ENCODE results near the gene ZNF850. TPM values are rescaled to one million over a fixed set of nuclear protein-coding genes. Genes with fewer than 3 reads are reported as not detected.

Gene ZNF850
- total and polyA plus RNA-seq, 9 of the 15 experiments (the other 6 are each of a cell fraction or from before 2014, with no cell fraction given) = 1.2 to 13.0 (median 5.9) TPM

GRCh38 chr19:36772311-36773222 is at the start of gene ZNF850 (continued):
- TF ChIP-seq CBFA2T3 (IDR thresholded peaks at IDR 0.05) (no peak), PRPF4 (IDR thresholded peaks at IDR 0.05; ENCODE audit: insufficient read depth, low read depth, low read length, poor library complexity, severe bottlenecking) (no peak), MEF2D (tag; conservative IDR thresholded peaks at IDR 0.05; ENCODE audit: low read depth) (no peak), ZNF79 (CRISPR knock-in tag; IDR thresholded peaks at IDR 0.05; ENCODE audit: low read depth) (no peak), DEAF1 (CRISPR knock-in tag; IDR thresholded peaks at IDR 0.05) (no peak), AFF4 (CRISPR knock-in tag; IDR thresholded peaks at IDR 0.05) (no peak; the same call in 1 of the 2 replicates), UBTF (IDR thresholded peaks at IDR 0.05; ENCODE audit: borderline replicate concordance in 1 of 2, low read depth in 2 of 2, low read length in 2 of 2) (no peak), ZNF699 (CRISPR knock-in tag; IDR thresholded peaks at IDR 0.05; ENCODE audit: insufficient replicate concordance) (no peak), HDAC8 (tag; IDR thresholded peaks at IDR 0.05) (no peak), ZBTB5 (IDR thresholded peaks at IDR 0.05) (no peak), FOXO4 (CRISPR knock-in tag; IDR thresholded peaks at IDR 0.05) (no peak), ZNF551 (CRISPR knock-in tag; IDR thresholded peaks at IDR 0.05) (no peak)

Measured in K562 (cell line).